ENCODE data around the gene BPIFB2. TPM values are rescaled to one million over a fixed set of nuclear protein-coding genes. Genes with fewer than 3 reads are reported as not detected.

The BPIFB2 gene
- total RNA-seq, 1 donor from 2014 or later: not detected

GRCh38 chr20:33000802-33001466 is 6.6 kb upstream of the BPIFB2 start:
- ATAC-seq: no peak
- intact Hi-C loops (cut with DNase I): no loop called here
- no peak for DNase-seq (ENCODE audit: low spot score)

DNA sequence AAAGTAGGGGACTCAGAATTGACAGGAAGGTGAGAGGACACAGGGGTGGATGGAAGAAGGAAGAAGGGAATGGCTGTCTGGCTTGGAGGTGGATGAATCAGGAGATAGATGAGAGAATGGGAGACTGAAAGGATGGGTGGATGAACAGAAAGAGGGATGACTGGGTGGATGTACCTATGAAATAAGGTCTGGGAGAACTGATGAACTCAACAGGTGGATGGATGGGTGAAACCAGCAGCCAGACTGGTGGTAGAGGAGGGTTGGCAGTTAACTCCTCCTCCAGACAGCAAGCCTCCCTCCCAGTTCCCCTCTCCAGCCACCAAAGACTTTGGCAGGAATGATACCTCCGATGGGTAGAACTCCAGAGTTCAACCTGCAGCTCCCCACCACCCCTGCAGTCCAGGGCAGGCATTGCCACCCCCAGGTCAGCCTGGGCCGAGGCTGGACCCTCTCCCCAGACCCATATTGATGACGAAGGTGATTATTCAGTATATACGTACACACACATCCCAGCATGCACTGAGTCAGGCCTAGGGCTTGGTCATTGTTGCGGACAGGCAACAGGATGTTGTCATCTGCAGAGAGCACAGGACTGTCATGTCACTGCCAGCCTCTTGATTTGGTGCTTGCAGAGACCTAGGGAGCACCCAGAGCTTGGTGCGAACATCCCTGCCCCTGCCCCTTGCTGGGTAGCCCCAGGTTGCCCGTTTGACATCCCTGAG is 5.3 kb upstream of the BPIFB2 start:
- DNase-seq (ENCODE audit: low spot score) (no peak), ATAC-seq (no peak)
- intact Hi-C loops (cut with DNase I): no loop called here

DNA sequence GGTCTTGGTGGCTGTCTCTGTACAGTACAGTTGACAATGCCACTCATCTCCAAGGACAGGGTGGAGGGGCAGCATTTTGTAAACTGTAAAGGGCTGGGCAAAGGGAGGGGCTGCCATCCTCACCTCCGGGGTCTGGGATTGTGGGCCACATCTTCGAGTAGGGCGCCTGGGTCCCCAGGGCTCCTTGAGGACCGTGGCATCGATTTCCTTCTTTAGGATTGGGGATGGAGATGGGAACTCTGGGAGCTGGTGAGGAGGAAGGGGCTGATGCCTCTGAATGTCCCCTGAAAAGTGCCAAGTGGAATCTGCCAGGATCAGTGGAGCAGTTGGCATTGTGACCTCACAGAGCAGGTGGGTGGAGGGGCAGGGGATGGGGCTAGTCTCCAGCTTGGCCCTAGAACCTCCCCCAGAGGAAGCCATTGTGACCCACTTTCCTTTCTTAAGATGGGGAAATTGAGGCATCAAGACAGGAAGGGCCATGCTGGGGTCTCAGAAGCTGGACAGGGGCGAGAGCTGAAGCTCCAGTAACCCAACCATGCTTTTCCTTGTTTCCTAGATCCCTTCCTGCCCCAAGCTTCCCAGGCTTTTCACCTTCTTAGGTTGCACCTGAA is 3.3 kb upstream of the BPIFB2 start, which contains the start of gene SUN5:
Gene SUN5 (minus strand): TSS at position 293 of the 611 bp plus-strand sequence. CDS start 93 bp downstream, at position 200.
- DNase-seq (ENCODE audit: low spot score) (no peak), ATAC-seq (no peak)
- intact Hi-C loops (cut with DNase I): no loop called here

DNA sequence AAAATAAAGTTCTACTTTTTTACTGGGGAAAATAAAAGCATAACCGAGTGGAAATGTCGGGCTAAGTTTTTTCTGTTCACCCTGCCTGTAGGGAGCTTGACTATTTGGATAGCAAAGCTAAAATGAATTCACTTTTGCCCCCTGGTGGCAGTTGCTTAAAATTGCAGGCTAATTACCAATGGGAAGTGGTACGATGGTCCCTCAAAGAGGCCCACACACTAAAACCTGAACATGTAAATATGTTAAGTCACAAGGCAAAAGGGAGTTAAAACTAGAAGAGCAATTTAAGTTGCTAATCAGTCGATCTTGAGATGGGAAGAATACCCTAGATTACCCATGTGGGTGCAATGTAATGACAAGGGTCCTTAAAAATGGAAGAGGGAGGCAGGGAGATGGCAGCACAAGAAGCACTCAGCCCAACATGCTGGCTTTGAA is 2.4 kb upstream of the BPIFB2 start:
- ATAC-seq: no peak
- intact Hi-C loops (cut with DNase I): no loop called here
- no peak for DNase-seq (ENCODE audit: low spot score)

- no peak for DNase-seq (ENCODE audit: low spot score)
- intact Hi-C loops (cut with DNase I): no loop called here
- no peak for ATAC-seq
Measured at GRCh38 chr20:33005908-33006775, 1.4 kb upstream of the BPIFB2 start.

- no peak for DNase-seq (ENCODE audit: low spot score)
- no peak for ATAC-seq
- intact Hi-C loops (cut with DNase I): no loop called here
Measured at GRCh38 chr20:33006776-33007375, 628 bp upstream of the BPIFB2 start.

DNA sequence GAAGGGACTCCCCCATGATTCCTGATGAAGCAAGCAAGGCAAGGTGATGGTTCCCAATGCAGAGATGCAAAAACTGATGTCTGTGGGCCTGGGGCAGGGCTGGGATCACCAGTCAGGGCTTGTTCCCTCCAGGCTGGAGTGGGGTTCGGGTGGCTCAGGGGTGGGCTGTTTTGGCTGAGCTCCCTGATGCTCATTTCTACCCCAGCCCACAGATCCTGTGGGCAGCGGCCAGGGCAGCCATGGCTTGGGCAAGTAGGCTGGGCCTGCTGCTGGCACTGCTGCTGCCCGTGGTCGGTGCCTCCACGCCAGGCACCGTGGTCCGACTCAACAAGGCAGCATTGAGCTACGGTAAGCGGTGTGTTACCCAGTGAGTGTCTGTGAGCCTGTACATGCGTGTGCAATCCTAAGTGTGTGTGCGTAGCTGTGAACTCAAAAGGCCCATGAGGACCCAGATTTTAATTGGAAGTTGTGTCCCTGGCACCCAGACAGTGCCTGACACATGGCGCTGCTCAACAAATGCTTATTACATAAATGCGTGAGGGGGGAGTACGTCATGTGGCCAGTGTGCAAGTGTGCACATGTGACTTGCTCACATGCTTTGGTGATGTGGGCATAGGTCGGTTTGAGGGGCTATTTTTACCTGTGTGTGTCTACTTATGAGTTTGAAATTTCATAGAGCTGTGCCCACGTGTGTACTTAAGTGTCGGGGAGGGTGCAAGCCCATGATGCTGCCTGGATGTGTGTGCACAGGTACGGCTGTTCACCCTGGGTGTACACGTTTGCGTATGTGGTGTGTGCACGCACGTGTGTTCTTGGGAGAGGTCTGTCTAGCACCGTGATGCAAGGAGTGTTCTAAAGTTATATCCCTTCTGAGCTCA is 1.1 kb downstream of the BPIFB2 start:
- intact Hi-C loops (cut with DNase I): no loop called here
- no peak for DNase-seq (ENCODE audit: low spot score)
- ATAC-seq: no peak

DNA sequence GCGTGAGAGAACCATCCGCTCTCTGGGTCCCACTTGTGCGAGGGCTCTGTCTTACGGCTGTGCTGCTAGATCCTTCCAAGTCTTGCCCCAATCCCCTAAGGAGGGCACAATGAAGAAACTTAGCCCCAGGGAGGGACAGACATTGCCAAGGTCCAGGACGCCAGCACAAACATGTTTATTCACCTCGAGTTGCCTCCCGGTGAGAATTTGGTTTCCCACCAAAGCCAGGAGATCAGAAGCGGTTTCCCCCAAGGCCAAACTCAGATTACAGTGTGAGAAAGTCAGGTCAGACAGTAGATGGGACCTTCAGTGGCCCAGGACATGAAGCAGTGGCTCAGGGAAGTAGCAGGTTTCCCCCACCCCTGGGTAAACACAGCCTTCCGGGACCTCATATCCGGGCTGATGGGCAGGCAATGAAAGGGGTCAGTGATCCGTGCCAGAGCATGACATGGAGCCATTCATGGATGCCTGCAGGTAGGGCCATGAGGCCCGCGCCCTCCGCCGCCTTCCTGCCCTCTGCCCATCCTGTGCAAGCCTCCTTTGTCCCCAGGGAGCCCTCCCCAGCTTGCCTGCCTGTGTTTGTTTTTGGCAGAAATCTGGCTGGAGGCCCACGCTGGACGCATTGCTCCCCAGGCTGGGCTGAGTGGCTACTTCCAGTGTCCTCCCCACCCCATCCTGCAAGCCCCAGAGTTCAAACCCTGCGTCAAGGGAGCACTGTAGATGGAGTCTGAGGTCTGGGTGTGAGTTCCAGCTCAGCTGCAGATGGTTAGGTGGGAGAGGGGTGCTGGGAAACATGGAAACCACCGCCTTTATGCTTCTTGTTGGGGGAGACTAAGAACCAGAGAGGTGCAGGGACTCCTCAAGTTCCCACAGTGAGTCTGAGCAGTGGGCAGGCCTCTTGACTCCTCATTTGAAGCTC is 2.0 kb downstream of the BPIFB2 start:
- intact Hi-C loops (cut with DNase I): no loop called here
- DNase-seq (ENCODE audit: low spot score): no peak
- no peak for ATAC-seq

GRCh38 chr20:33010133-33010504 is 2.6 kb downstream of the BPIFB2 start:
- DNase-seq (ENCODE audit: low spot score) (no peak), ATAC-seq (no peak)
- intact Hi-C loops (cut with DNase I): no loop called here

DNA sequence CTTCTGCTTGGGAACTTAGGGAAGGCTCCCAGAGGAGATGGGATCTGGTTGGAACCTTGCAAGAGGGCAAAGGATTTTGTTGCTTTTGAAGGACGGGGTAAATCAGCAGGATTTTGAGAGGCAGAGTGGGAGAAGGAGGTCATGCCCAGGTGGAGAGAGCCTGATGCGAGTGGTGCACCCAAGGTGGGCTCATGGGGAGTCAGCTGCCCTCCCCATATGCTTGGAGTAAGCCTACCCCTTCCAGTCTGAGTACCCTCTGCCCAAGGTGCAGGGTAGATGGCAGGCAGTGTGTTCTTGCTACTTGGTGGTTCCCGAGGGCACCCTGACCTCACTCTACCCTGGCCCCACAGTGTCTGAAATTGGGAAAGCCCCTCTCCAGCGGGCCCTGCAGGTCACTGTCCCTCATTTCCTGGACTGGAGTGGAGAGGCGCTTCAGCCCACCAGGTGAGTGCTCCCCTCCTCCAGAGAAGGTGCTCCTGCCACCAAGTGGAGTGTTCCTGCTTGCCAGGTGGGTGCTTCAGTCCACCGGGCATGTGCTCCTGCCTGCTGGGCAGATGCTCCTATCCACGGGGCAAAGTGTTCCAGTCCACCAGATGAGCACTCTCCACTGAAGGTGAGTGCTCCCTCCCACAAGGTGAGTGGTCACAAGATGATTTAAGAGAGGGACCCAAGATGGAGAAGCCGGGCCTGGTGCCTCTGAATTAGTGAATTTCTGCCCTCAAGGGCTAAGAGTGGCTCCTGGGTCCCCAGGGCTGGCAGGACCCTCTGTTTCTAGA is 3.4 kb downstream of the BPIFB2 start:
- intact Hi-C loops (cut with DNase I): no loop called here
- DNase-seq (ENCODE audit: low spot score): no peak
- ATAC-seq: no peak

DNA sequence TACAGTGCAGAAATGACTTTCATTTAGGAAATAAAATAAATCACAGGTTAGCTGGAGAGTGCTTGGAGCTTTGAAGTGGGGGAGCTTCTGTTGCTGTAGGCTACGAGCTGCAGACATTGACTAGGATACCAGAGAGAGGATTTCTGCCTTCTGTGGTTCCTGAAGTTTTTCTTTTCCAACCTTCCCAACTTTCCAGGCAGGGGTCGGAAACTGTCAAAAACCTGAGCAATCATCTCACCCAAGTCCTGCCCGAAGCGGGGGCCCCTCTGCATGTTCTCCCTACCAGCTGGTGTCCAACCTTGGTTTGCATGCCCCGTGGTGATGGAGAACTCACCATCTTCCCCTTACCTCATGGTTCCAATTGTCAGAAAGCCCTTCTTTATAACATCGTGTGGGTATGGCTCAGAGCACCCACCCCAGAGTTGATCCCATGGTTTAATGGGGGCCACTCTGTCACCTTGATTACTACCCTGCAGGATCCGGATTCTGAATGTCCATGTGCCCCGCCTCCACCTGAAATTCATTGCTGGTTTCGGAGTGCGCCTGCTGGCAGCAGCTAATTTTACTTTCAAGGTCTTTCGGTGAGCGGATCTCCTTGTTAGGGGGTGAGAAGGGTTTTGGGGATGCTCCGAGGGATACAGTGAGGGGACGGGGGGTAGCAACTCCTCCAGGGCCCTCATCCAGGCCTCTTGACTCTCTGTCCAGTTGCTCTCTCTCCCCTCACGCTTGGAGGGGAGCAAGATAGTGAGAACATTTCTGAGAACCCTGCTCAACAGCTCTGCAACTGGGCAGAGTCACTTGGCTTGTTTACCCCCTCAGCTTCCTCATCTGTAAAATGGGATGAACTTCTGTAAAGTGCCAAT is 5.1 kb downstream of the BPIFB2 start:
- intact Hi-C loops (cut with DNase I): no loop called here
- DNase-seq (ENCODE audit: low spot score): no peak
- ATAC-seq: no peak

DNA sequence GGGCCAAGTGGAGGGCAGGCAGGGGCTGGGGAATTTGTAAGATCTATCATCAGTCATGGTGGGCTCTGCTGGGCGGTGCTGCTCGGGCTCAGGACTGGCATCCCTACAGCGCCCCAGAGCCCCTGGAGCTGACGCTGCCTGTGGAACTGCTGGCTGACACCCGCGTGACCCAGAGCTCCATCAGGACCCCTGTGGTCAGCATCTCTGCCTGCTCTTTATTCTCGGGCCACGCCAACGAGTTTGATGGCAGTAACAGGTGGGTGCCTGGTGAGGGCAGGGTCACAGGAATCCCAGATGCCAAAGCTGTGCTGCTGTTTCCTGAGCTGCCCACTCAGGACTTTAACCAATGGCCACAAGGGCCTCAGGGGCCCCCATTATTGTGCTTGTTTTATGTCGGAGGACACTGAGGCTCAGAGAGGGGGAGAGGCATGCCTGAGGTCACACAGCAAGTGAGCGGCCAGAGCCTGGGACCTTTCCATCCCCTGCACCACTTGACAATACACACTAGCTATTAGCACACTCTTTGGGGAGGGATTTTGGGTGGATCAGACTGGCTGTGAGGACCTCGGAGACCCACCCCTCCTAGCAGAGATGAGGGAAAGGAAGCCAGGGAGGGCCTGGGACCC is 6.3 kb downstream of the BPIFB2 start:
- DNase-seq (ENCODE audit: low spot score): no peak
- no peak for ATAC-seq
- intact Hi-C loops (cut with DNase I): no loop called here

GRCh38 chr20:33014336-33015113 is 7.0 kb downstream of the BPIFB2 start:
- no peak for DNase-seq (ENCODE audit: low spot score)
- intact Hi-C loops (cut with DNase I): no loop called here
- ATAC-seq: no peak

DNA sequence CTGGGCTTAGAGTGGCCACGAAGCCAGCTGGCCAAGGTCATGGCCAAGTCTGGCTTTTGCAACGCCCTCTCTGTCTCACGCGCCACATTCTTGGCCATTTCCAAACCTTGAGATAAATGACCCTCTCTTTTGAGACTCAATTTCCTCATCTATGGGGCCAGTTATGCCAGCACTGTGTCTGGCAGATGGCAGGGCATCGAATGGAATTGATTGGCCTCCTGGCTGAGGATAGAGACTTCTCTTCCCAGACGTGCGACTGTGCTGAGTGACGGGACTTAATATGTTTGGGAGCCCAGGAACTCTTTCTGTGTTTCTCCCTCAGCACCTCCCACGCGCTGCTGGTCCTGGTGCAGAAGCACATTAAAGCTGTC is 7.6 kb downstream of the BPIFB2 start:
- intact Hi-C loops (cut with DNase I): no loop called here
- DNase-seq (ENCODE audit: low spot score) (no peak), ATAC-seq (no peak)

All from sciatic nerve (tissue), 2 donors.